NT2/D1 (cell line): ENCODE measurements around the gene EHD1.

Experiments used
- SUZ12 ChIP-seq: IDR thresholded peaks from 2 replicates; pipeline ENCODE4 v1.6.1; 2011; ENCODE audit not compliant: insufficient read length, insufficient read depth; ENCODE audit errors: extremely low read depth
- YY1 ChIP-seq: IDR thresholded peaks from 2 replicates; pipeline ENCODE4 v1.6.1; 2011; ENCODE audit not compliant: insufficient read length, insufficient read depth
- ZNF274 ChIP-seq: IDR thresholded peaks from 2 replicates; pipeline ENCODE4 v1.6.1; 2011; ENCODE audit warnings: mild to moderate bottlenecking, low read depth, low read length

DNA sequence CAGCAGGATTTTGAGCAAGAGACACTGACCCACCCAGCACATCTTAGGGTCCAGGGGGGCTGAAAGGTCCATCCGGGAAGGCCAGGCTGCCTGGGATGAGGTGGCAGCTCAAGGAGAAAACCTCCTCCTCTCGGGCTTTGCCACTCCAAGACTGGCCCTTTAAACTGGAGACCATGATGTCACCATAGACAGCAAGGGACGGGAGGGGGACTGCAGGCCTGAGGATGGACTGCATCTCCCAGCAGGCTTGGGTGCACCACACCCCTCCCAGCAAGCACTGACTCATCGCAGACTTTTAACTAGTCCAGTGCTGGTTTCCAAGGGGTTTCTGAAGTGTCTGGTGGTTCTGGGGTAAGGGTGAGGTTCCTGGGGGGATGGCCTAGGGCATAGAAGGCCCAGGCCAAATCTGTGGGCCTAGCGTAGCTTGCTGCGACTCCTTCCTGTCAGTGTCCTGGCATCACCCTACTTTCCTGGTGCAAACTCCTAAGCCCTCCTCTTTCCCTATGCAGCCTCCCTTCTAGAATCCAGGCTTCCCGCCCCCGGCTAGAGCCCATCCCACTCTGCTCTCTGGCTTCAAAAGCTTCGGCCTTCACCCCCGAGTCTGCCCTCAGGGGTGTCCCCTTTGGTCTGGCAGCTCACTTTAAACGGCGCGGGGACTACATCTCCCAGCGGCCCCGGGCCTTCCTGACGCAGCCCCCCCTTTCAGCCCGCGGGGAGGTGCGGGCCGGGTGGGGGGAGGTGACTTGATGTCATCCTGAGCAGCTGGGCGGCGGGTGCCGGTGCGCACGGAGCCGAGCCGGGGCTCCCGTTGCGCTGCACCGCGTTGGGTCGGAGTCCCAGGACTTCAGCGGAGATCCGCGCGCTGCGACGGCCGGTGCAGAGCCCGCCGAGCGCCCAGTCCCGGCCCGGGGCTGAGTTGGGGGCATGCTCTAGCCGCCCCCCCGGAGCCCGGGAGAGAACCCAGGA is 45.8 kb upstream of the EHD1 start, which contains the start of gene PPP2R5B:
- TF ChIP-seq SUZ12 (no peak), YY1 (peak; percentile 23), ZNF274 (no peak)
